Peyer's patch (tissue), 4 donors: ENCODE data around the gene LRIG2. TPM values are rescaled to one million over a fixed set of nuclear protein-coding genes. Genes with fewer than 3 reads are reported as not detected.
"Not testable (repeated sequence)": the region's sequence is repeated elsewhere in the genome, so short reads cannot be mapped to it uniquely, and the experiment has no call there.

Experiments
- DNase-seq, 3 donors: peaks; one replicate each; pipeline ENCODE4 v3.0.0-alpha.2; 2017 to 2019
- H3K27ac ChIP-seq, 4 donors: fragments of 200-600 bp; sonication (generic); one replicate each; pipeline ENCODE4 v1.5.1; 2016 to 2019
- H3K27me3 ChIP-seq, 2 donors: fragments of 200-600 bp; sonication (generic); one replicate each; pipeline ENCODE4 v1.5.1; 2019
- H3K36me3 ChIP-seq, 3 donors: fragments of 200-600 bp; sonication (generic); one replicate each; pipeline ENCODE4 v1.5.1; 2016 to 2019
- H3K4me1 ChIP-seq, 4 donors: fragments of 200-600 bp; sonication (generic); one replicate each; pipeline ENCODE4 v1.5.1; 2016 to 2019
- H3K4me3 ChIP-seq, 4 donors: fragments of 200-600 bp; sonication (generic); 1 replicate in 3 of 4; 2 replicates in 1 of 4; pipeline ENCODE4 v1.5.1; 2016 to 2019; ENCODE audit warnings: mild to moderate bottlenecking in 1 of 4
- H3K9me3 ChIP-seq, 4 donors: fragments of 200-600 bp; sonication (generic); one replicate each; pipeline ENCODE4 v1.5.1; 2016 to 2019; ENCODE audit warnings: mild to moderate bottlenecking in 1 of 4
- CTCF ChIP-seq, 6 experiments: fragments of 450-650 bp in 4 of 6; fragments of 200-600 bp in 2 of 6; sonication (generic) in 1 of 6; IDR thresholded peaks; one replicate each; pipeline ENCODE4 v1.5.1; 2017 to 2019; ENCODE audit warnings: antibody characterized with exemption in 6 of 6, mild to moderate bottlenecking in 3 of 6, moderate library complexity in 1 of 6
- POLR2A ChIP-seq, 2 donors: fragments of 450-650 bp; IDR thresholded peaks; one replicate each; pipeline ENCODE4 v1.5.1; 2017; ENCODE audit warnings: antibody characterized with exemption in 2 of 2, mild to moderate bottlenecking in 2 of 2, moderate library complexity in 2 of 2
- total RNA-seq, 4 donors: library from RNA; depleted of rRNA; stranded (reverse); fragments of >200 nt; gene quantifications; one replicate each; pipeline ENCODE4 v1.1.0, GENCODE V29; 2016

LRIG2 gene
- total RNA-seq, 4 donors from 2014 or later: 9.5 to 38.7 (median 24.0) TPM

- no peak for TF ChIP-seq CTCF (IDR thresholded peaks at IDR 0.05)
- TF ChIP-seq POLR2A (IDR thresholded peaks at IDR 0.05): no peak
- Histone ChIP-seq H3K4me1 (peaks cover 0 to 3% (median 0%) of the 10 kb centered on the region in 4 donors), H3K27me3 (no peaks in the 10 kb centered on the region), H3K27ac (no peak overlapping the region), H3K9me3 (no peaks in the 10 kb centered on the region), H3K36me3 (no peaks in the 10 kb centered on the region), H3K4me3 (no peak overlapping the region)
- DNase-seq: no peak
Observed at GRCh38 chr1:113146242-113147072, 73.5 kb downstream of the LRIG2 start.

GRCh38 chr1:113147073-113147625, 74.2 kb downstream of the LRIG2 start:
- no peaks in the 10 kb centered on the region for H3K27me3 ChIP-seq
- no peak overlapping the region for H3K27ac ChIP-seq
- TF ChIP-seq POLR2A (IDR thresholded peaks at IDR 0.05) (no peak), CTCF (IDR thresholded peaks at IDR 0.05) (no peak)
- no peaks in the 10 kb centered on the region for H3K36me3 ChIP-seq
- H3K4me1 ChIP-seq: no peaks in the 10 kb centered on the region
- no peak for DNase-seq
- H3K4me3 ChIP-seq: no peak overlapping the region
- H3K9me3 ChIP-seq: no peaks in the 10 kb centered on the region

GRCh38 chr1:113147826-113148225, 74.8 kb downstream of the LRIG2 start:
- H3K4me3 ChIP-seq: no peak overlapping the region
- H3K9me3 ChIP-seq: no peaks in the 10 kb centered on the region
- no peak for TF ChIP-seq CTCF (IDR thresholded peaks at IDR 0.05)
- TF ChIP-seq POLR2A (IDR thresholded peaks at IDR 0.05): no peak
- H3K27me3 ChIP-seq: no peaks in the 10 kb centered on the region
- H3K4me1 ChIP-seq: no peaks in the 10 kb centered on the region
- no peak overlapping the region for H3K27ac ChIP-seq
- no peak for DNase-seq
- H3K36me3 ChIP-seq: no peaks in the 10 kb centered on the region

- not testable (repeated sequence) for H3K4me3 ChIP-seq, H3K27me3 ChIP-seq, DNase-seq, H3K27ac ChIP-seq, H3K4me1 ChIP-seq, H3K9me3 ChIP-seq, H3K36me3 ChIP-seq
Observed at GRCh38 chr1:113150494-113150893, 77.5 kb downstream of the LRIG2 start.

- peak in 2 of 3 donors; percentile 56 to 78 for DNase-seq
- Histone ChIP-seq H3K4me1 (no peaks in the 10 kb centered on the region), H3K9me3 (peaks cover 0 to 5% (median 0%) of the 10 kb centered on the region in 4 donors), H3K4me3 (no peak overlapping the region), H3K27me3 (no peaks in the 10 kb centered on the region), H3K27ac (no peak overlapping the region), H3K36me3 (no peaks in the 10 kb centered on the region)
- TF ChIP-seq POLR2A (IDR thresholded peaks at IDR 0.05) (no peak), CTCF (IDR thresholded peaks at IDR 0.05) (peak in 3 of 6 experiments; percentile 16 to 32 (median 25))
Observed at GRCh38 chr1:113153116-113153803, 80.3 kb downstream of the LRIG2 start.

GRCh38 chr1:113156368-113156767, 83.4 kb downstream of the LRIG2 start:
- no peak overlapping the region for H3K4me3 ChIP-seq
- H3K9me3 ChIP-seq: peaks cover 0 to 5% (median 0%) of the 10 kb centered on the region in 4 donors
- TF ChIP-seq CTCF (IDR thresholded peaks at IDR 0.05): no peak
- TF ChIP-seq POLR2A (IDR thresholded peaks at IDR 0.05): no peak
- no peaks in the 10 kb centered on the region for H3K27me3 ChIP-seq
- H3K36me3 ChIP-seq: no peaks in the 10 kb centered on the region
- no peak overlapping the region for H3K27ac ChIP-seq
- DNase-seq: no peak
- no peaks in the 10 kb centered on the region for H3K4me1 ChIP-seq

GRCh38 chr1:113158743-113159142, 85.7 kb downstream of the LRIG2 start:
- not testable (repeated sequence) for H3K9me3 ChIP-seq, DNase-seq, H3K4me3 ChIP-seq, H3K27me3 ChIP-seq, H3K4me1 ChIP-seq, H3K27ac ChIP-seq, H3K36me3 ChIP-seq
